ENCODE results near the gene ITIH4.
A peak's percentile ranks its signal among the peaks of the same experiment; 100 is the strongest.
"Not testable (repeated sequence)": the region's sequence is repeated elsewhere in the genome, so short reads cannot be mapped to it uniquely, and the experiment has no call there.

The ITIH4 gene

DNA sequence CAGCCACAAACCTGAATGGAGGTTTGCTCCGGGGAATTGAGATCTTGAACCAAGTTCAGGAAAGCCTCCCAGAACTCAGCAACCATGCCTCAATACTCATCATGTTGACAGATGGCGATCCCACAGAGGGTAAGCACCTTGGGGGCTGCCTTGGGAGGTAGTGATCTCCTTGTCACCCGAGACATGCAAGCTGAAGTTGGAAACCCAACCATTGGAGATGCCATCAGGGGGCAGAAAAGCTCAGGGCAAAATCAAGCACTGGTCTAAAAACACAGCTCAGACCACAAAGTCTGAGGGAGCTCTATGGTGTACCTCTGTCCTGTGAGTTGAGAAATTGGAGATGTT, 47.3 kb downstream of the ITIH4 start:
- DNase-seq (ENCODE audit: low read depth) = no peak

GRCh38 chr3:52782412-52783210, 47.9 kb downstream of the ITIH4 start:
- DNase-seq (ENCODE audit: low read depth) = no peak

DNA sequence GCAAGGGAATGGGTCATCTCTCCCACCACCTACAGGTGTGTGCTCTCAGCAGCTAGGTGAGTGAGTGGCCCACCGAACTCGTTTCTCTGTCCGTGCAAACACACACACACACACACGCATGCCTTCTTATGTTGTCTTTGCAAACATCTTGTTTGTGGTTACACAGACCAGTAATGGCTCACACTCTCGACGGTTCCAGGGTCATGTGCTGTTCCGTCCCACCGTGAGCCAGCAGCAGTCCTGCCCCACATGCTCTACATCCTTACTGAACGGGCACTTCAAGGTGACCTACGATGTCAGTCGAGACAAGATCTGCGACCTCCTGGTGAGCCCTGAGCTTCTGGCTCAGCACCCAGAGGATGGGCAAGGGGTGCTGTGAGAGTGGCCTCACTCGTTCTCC, 48.7 kb downstream of the ITIH4 start:
- no peak for DNase-seq (ENCODE audit: low read depth)

DNA sequence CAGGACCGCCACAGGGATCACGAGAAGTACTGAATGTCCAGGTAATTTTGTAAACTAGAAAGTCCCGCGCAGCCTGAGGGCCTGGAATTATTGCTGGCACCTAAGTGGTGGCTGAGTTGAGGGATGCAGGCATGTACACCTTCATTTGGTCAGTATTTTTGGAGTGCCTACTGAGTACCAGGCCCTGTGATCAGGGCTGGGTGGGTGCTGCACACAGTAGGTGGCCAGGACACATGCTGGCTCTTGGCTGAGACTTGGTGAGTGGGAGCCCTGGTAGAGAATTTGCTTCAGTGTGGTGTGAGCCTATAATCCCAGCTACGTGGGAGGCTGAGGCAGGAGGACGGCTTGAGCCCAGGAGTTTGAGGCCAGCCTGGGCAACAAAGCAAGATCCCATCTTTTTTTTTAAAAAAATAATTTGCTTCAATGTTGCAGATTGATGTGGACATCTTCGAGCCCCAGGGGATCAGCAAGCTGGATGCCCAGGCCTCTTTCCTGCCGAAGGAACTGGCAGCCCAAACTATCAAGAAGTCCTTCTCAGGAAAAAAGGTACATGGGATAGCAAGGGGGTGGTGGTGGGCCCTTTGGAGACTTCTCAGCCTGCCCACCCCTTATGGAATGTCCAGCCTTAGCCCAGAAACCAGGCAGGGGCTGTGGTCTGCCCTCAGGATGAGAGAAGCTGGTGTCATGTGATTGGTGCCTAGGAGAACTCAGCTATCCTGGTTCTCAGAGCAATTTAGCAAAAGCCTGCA, 50.5 kb downstream of the ITIH4 start:
- DNase-seq (ENCODE audit: low read depth) = no peak

GRCh38 chr3:52779011-52779836, 51.2 kb downstream of the ITIH4 start:
- no peak for DNase-seq (ENCODE audit: low read depth)

DNA sequence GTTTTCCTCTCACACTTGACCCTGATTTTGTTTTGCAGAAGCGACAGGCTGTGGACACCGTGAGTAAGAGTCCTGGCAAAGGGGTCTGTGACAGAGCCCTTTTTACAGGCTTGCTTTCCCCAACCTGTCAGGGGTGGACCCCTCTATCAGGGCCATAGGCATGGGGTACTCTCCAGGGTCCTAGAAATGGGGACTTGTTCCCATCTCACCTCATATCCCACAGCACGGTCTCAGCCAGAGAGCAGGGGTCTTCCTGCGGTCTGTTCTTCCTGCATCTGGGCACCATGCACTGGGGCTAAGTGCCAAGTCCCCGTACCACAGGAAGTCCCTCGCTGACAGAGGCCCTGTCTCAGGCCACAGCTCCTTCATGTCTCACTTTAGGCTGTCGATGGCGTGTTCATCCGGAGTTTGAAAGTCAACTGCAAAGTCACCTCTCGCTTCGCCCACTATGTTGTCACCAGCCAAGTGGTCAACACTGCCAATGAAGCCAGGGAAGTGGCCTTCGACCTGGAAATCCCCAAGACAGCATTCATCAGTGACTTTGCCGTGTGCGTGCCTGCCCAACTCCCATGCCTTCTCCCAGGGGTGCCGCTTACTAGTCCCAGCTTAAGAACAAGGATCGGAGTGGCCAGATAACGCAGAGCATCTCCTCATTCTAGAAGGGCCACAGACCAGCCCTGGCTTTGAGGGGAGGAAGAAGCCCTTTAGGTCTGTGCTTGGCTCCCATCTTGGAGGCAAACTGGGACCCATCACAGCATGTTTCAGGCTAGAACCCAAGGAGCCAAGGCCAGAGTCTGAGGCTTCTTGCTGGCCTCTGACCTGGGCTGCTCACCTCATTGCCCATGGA, 52.3 kb downstream of the ITIH4 start:
- DNase-seq (ENCODE audit: low read depth) = no peak

DNA sequence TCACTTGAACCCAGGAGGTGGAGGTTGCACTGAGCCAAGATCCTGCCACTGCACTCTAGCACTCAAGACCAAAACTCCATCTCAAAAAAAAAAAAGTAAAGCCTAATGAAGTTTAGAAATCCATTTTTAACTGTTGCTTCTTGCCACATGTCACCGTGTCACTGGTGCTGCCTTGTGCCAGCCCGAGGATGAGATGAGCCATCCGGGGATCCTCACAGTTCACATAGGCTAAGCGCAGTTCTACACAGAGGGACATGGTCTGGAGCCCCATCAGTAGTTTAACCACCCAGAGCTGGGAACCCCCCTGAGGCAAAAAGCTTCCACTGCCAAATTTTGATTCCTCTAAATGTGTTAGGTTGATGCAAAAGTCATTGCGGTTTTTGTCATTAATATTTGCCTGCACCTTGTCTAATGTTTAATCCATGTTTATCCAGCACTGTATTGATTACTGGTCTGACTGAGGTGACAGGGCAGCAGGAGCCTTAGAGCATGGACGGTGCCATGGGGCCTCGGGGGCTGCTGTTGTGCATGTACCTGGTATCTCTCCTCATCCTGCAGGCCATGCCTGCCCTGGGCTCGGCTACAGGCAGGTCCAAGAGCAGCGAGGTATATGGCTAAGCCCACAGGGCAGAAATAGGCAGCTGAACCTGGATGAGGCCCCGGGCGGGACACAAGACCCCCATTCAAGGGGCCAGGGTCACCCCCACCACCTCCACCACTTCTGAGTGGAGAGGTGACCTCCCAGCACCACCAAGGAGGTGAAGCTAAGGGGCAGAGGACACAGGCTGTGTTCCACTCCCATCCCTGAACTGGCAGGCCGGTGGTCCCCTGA, 53.1 kb downstream of the ITIH4 start, which contains the start of gene ITIH1:
Gene ITIH1, plus strand, starts transcription at position 473 of the 832 bp plus-strand sequence. Its CDS starts 17 bp downstream, at position 490.
- no peak for DNase-seq (ENCODE audit: low read depth)

- DNase-seq (ENCODE audit: low read depth) = not testable (repeated sequence)
Measured at GRCh38 chr3:52776486-52776885, 54.0 kb downstream of the ITIH4 start.

GRCh38 chr3:52775877-52776276, 54.6 kb downstream of the ITIH4 start:
- no peak for DNase-seq (ENCODE audit: low read depth)

DNA sequence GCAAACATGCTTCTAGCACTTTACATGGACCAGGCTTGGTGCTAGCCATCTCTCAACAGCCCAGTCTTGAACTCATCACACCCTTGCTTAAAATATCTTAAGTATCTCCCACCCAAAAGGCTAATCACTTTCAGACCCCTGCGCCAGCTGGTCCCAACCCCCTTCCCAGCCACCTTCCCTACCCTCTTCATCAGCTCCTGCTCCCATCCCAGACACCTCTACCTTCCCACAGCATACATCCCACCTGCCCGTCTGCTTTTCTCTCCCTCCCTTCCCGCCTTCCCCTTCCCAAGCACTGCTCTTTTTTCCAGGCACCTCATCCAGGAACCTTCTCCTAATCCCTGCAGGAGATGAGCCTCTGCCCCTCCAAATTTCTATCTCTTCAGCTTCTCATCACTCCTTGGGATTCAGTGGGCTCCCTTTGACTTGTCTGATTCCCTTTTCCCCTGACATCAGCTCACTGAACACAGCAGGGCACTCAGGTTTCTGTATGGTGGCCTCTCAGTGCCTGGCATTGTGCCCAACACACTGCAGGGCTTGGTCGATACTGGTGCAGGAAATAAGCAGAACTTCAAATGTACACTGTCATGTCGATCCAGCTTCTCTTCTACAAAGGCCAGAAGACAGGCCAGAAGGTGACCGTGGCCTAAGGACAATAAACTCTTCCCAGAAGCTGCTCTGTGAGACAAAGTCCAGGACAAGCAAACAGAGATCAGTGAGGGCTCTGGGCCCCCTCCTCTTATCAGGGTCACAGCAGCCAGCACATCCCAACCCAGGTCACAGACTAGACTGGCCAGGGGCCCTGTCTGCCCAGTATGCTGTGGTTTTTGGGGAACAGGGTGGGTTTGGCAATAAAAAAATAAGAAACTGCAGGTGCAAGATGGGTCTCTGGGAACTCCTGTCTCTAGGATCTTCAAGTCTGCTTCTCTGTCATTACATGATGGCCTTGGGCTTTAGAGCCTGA, 55.3 kb downstream of the ITIH4 start:
- no peak for DNase-seq (ENCODE audit: low read depth)

DNA sequence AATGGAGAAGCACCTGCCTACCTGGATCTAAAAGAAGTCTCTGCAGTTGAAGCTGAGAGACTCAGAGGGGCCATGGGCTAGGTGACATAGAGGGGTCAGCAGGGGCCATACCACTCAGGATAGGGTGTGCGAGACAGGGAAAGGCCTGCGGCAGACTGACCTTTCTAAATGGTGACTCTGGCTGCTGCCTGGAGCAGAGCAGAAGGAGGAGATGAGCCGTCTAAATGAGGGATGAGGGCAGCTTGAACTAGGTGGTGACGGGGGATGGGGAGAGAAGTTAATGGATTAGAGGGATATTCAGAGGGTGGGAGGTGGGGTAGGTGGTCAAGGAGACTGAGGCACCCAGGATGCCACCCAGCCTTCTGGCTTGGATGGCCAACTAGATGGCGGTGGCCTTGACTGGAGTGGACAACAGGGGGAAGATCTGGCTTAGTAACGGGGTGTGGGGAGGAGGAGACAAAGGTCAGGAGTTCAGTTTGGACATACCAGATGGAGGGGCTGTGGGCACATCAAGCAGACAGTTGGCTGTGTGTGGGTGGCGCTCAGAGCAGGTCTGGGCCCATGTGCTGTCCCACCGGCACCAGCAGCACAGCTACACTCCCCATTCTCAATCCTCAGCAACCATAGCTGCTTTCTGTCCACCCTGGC, 56.3 kb downstream of the ITIH4 start:
- DNase-seq (ENCODE audit: low read depth) = no peak

DNA sequence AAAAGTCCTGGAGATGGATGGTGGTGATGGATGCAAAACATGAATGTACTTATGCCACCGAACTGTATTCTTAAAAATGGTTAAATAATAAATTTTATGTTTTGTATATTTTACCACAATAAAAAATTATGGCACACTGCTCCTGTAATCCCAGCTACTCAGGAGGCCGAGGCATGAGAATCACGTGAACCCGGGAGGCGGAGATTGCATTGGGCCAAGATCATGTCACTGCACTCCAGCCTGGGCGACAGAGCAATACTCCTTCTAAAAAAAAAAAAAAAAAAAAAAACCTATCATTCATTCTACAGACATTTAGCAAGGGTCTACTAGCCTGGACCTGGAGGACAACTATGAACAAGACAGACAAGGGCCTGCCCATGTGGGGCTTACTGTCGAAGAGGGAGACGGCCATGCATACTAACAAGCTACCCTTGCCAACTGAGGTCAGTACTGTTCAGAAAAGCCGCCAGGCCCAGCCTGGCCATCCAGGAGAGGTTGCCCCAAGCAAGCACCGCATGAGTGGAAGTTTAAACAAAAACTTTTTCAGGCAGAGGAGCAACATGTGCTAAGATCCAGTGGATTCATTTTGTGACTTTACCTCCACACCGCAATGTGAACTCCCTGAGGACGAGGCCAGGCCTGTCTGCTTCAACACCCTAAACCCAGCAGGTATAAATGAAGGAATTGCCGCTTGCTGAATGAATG, 57.0 kb downstream of the ITIH4 start:
- DNase-seq (ENCODE audit: low read depth) = no peak

DNA sequence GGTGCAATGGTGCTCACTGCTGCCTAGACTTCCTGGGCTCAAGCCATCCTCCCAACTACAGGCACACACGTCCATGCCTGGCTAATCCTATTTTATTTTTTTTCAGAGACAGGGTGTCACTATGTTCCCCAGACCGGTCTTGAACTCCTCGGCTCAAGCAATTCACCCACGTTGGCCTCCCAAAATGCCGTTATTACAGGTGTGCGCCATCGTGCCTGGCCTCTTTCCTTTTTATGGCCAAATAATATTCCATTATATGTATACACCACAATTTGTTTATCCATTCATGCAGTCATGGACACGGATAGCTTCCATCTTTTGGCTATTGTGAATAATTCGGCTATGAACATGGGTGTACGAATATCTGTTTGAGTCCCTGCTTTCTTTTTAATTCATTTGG, 58.8 kb downstream of the ITIH4 start:
- no peak for DNase-seq (ENCODE audit: low read depth)

DNA sequence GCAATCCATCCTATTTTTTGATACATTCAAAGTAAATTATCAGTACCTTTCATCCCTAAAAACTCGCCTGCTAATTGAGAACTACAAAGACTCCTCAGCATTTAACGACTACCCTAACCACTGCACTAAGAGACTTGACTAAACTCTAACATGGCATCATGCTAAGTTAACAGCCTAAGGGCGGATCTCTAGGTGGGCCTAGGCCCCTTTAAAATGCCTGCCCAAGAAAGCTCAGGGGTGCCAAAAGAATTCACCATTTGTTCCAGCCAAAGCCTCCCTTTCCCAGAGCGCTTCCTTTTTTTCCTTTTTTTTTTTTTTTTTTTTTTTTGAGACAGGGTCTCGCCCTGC, 59.2 kb downstream of the ITIH4 start:
- no peak for DNase-seq (ENCODE audit: low read depth)

GRCh38 chr3:52770496-52771333, 59.8 kb downstream of the ITIH4 start, which contains the start of gene NEK4:
Gene NEK4, minus strand, starts transcription at chr3:52770940. Its CDS starts 194 bp downstream, at chr3:52770746.
- DNase-seq (ENCODE audit: low read depth) = peak; percentile 78

GRCh38 chr3:52769786-52770455, 60.6 kb downstream of the ITIH4 start:
- peak; percentile 1 for DNase-seq (ENCODE audit: low read depth)

DNA sequence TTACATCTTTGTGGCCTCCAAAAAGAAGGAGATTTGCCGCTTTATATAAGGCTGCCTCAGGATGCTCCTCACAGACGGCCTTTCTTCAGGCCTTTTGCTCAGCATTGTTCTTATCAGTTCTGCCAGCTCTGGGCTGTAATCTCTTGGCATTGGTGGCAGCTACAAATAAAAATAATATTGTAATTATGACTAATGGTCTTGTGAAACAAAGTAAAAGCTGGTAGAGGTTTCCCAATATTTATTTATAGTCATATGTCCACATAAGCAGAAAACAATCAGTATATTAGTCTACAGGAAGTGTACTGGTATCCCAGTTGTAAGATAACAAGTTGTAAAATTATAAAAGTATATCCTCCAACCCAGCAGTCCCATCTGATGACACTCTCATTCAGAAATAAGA, 67.0 kb downstream of the ITIH4 start:
- peak; percentile 81 for DNase-seq (ENCODE audit: low read depth)
